ENCODE data around the gene NAGPA. TPM values are rescaled to one million over a fixed set of nuclear protein-coding genes. Genes with fewer than 3 reads are reported as not detected.

Gene NAGPA
- total and polyA plus RNA-seq, 10 of the 15 experiments (the other 5 are each of a cell fraction or from before 2014, with no cell fraction given) = 0.03 to 11.6 (median 6.6) TPM

DNA sequence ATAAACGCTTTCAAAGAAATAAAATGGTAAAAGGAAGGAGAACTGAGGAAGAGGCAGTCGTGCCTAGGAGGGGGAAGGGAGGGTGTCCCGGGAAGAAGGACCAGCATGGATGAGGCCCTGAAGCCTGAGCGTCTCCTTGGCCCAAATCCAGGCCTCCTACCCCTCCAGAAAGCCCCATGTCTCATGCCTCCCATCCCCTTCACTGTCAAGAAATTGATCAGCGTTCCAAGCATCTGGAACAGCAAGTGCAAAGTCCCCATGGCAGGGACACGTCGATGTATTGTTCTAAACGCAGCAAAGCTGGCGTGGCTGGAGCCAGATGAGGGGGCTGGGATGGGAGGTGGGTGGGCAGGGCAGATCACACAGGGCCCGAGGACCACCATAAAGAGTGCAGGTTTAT is 53.0 kb downstream of the NAGPA start:
- FAIRE-seq (no peak), ATAC-seq (no peak), DNase-seq (ENCODE audit: low read depth, low spot score) (no peak)
- intact Hi-C loops (cut with micrococcal nuclease; ENCODE audit: unreplicated experiment) = no loop called here
- ChIA-PET RAD21 (ENCODE audit: unreplicated experiment) (no interaction called here), CTCF (no interaction called here), POLR2A (no interaction called here), SMC1A (ENCODE audit: uncharacterized antibody, unreplicated experiment) (no interaction called here)
- Histone ChIP-seq H3K79me2 (ENCODE audit: control insufficient read depth, insufficient read depth, low read length) (no peaks in the 10 kb centered on the region), H3K27me3 (replicated peaks in 1 of 2; ENCODE audit: control insufficient read depth in 2 of 2, insufficient read depth in 2 of 2, low read length in 1 of 2) (no peaks in the 10 kb centered on the region; a peak in 1 of 4 replicates), H2AFZ (ENCODE audit: control insufficient read depth, low read depth, low read length) (no peak overlapping the region), H3K4me1 (ENCODE audit: control insufficient read depth, insufficient read depth, low read length) (peaks cover 8% of the 10 kb centered on the region), H4K20me1 (ENCODE audit: control insufficient read depth, insufficient read depth) (no peaks in the 10 kb centered on the region), H3K27ac (ENCODE audit: control insufficient read depth, insufficient read depth) (no peak overlapping the region), H3K4me2 (ENCODE audit: control insufficient read depth, insufficient read depth) (no peak overlapping the region), H3K4me3 (no peak overlapping the region), H3K9me3 (replicated peaks; ENCODE audit: control insufficient read depth, insufficient read depth, low read length) (peaks cover 5% of the 10 kb centered on the region; the same call in 1 of the 3 replicates), H3K9ac (ENCODE audit: control insufficient read depth, insufficient read depth, low read length) (no peak overlapping the region), H3K36me3 (ENCODE audit: control insufficient read depth in 2 of 2, insufficient read depth in 2 of 2, low read length in 1 of 2) (no peaks in the 10 kb centered on the region)
- no TSS peak for BruUV-seq (replicated peaks)
- WGBS (ENCODE audit: insufficient coverage, insufficient replicate concordance, low lambda C conversion rate, missing lambda C conversion rate) = 41% methylated on average over 10 of the region's 10 CpGs
- TF ChIP-seq SUPT20H (IDR thresholded peaks at IDR 0.05; ENCODE audit: borderline replicate concordance, control insufficient read depth, low read depth, low read length) (no peak), SIX5 (IDR thresholded peaks at IDR 0.05; ENCODE audit: low read depth, low read length, severe bottlenecking) (no peak), IKZF2 (IDR thresholded peaks at IDR 0.05) (no peak), FOXM1 (IDR thresholded peaks at IDR 0.05; ENCODE audit: low read depth, low read length) (no peak), ZNF274 (IDR thresholded peaks at IDR 0.05; ENCODE audit: insufficient read depth, insufficient read length) (no peak), LARP7 (IDR thresholded peaks at IDR 0.05) (no peak), CBX3 (IDR thresholded peaks at IDR 0.05; ENCODE audit: borderline replicate concordance, low read depth) (no peak)
- TF ChIP-seq, protein P1, sequence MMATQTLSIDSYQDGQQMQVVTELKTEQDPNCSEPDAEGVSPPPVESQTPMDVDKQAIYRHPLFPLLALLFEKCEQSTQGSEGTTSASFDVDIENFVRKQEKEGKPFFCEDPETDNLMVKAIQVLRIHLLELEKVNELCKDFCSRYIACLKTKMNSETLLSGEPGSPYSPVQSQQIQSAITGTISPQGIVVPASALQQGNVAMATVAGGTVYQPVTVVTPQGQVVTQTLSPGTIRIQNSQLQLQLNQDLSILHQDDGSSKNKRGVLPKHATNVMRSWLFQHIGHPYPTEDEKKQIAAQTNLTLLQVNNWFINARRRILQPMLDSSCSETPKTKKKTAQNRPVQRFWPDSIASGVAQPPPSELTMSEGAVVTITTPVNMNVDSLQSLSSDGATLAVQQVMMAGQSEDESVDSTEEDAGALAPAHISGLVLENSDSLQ (IDR thresholded peaks at IDR 0.05) = no peak
- in situ Hi-C loops (cut with MboI) = no loop called here

Data from GM12878 (cell line).